Muscle layer of duodenum (tissue), 2 donors: Measurements from ENCODE around the gene PLCG2.
"Not testable (repeated sequence)": the region's sequence is repeated elsewhere in the genome, so short reads cannot be mapped to it uniquely, and the experiment has no call there.

Experiments used
- H3K27ac ChIP-seq: one replicate; pipeline ENCODE4 v1.7.0; 2013; ENCODE audit warnings: mild to moderate bottlenecking, low read length
- H3K27me3 ChIP-seq: one replicate; pipeline ENCODE4 v1.7.0; 2013; ENCODE audit warnings: low read depth, mild to moderate bottlenecking, control low read depth, low read length
- H3K36me3 ChIP-seq, 2 donors: one replicate each; pipeline ENCODE4 v1.7.0; 2013; ENCODE audit warnings: low read length in 2 of 2, control low read depth in 1 of 2, mild to moderate bottlenecking in 1 of 2; ENCODE audit not compliant: insufficient read depth in 2 of 2, control insufficient read depth in 1 of 2
- H3K4me1 ChIP-seq, 2 donors: one replicate each; pipeline ENCODE4 v1.7.0; 2013; ENCODE audit warnings: low read length in 2 of 2, mild to moderate bottlenecking in 2 of 2, control low read depth in 1 of 2, moderate library complexity in 1 of 2; ENCODE audit not compliant: insufficient read depth in 2 of 2, control insufficient read depth in 1 of 2
- H3K4me3 ChIP-seq, 2 donors: one replicate each; pipeline ENCODE4 v1.7.0; 2013; ENCODE audit warnings: low read length in 2 of 2, low read depth in 1 of 2, mild to moderate bottlenecking in 1 of 2
- H3K9me3 ChIP-seq, 2 donors: one replicate each; pipeline ENCODE4 v1.7.0; 2013; ENCODE audit warnings: low read length in 2 of 2, control low read depth in 1 of 2, mild to moderate bottlenecking in 1 of 2; ENCODE audit not compliant: control insufficient read depth in 1 of 2
- donor health status: healthy.

PLCG2 gene

DNA sequence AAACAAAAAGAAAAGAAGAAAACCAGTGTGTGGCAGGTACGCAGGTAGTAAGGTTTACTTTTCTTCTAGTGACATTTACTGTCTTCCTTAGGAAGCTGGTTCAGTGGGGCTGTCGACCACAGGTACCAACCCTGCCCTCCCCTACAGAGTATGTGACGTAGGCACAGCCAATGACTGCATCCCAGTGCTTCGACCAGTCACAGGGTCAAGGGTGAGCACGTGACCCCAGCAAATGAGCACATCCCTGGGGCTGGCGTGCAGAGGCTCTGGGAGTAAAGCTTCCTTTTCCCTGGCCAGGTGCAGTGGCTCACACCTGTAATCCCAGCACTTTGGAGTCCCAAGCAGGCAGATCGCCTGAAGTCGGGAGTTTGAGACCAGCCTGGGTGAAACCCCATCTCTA, 38.9 kb upstream of the PLCG2 start:
- H3K27me3 ChIP-seq, result no peaks in the 10 kb centered on the region
- H3K9me3 ChIP-seq, result no peaks in the 10 kb centered on the region
- no peaks in the 10 kb centered on the region for H3K36me3 ChIP-seq
- peaks cover 0 to 8% of the 10 kb centered on the region in 2 donors for H3K4me1 ChIP-seq
- no peak overlapping the region for H3K27ac ChIP-seq
- no peak overlapping the region for H3K4me3 ChIP-seq

- not testable (repeated sequence) for H3K9me3 ChIP-seq, H3K27me3 ChIP-seq, H3K36me3 ChIP-seq, H3K27ac ChIP-seq, H3K4me3 ChIP-seq
- H3K4me1 ChIP-seq, result peaks cover 0 to 11% of the 10 kb centered on the region in 2 donors
Measured at GRCh38 chr16:81741430-81741770, 37.7 kb upstream of the PLCG2 start.

DNA sequence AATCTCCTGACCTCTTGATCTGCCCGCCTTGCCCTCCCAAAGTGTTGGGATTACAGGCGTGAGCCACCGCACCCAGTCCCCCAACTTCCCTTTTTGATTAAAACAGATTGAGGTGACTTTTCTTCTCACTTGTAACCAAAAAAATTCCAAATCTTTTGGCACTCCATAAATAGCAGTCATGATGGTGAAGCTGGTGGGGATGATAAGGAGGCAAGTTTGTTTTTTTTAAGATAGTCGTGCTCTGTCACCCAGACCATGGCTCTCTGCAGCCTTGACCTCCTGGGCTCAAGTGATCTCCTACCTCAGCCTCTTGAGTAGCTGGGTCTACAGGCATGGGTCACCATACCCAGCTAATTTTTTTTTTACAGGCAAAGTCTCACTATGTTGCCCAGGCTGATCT, 34.7 kb upstream of the PLCG2 start:
- Histone ChIP-seq H3K9me3 (no peaks in the 10 kb centered on the region), H3K4me3 (no peak overlapping the region), H3K4me1 (peaks cover 0 to 3% of the 10 kb centered on the region in 2 donors), H3K27me3 (no peaks in the 10 kb centered on the region), H3K27ac (no peak overlapping the region), H3K36me3 (no peaks in the 10 kb centered on the region)

- no peaks in the 10 kb centered on the region for H3K9me3 ChIP-seq
- H3K4me3 ChIP-seq, result no peak overlapping the region
- no peak overlapping the region for H3K27ac ChIP-seq
- no peaks in the 10 kb centered on the region for H3K27me3 ChIP-seq
- peaks cover 0 to 3% of the 10 kb centered on the region in 2 donors for H3K4me1 ChIP-seq
- no peaks in the 10 kb centered on the region for H3K36me3 ChIP-seq
Measured at GRCh38 chr16:81744911-81745310, 34.2 kb upstream of the PLCG2 start.

DNA sequence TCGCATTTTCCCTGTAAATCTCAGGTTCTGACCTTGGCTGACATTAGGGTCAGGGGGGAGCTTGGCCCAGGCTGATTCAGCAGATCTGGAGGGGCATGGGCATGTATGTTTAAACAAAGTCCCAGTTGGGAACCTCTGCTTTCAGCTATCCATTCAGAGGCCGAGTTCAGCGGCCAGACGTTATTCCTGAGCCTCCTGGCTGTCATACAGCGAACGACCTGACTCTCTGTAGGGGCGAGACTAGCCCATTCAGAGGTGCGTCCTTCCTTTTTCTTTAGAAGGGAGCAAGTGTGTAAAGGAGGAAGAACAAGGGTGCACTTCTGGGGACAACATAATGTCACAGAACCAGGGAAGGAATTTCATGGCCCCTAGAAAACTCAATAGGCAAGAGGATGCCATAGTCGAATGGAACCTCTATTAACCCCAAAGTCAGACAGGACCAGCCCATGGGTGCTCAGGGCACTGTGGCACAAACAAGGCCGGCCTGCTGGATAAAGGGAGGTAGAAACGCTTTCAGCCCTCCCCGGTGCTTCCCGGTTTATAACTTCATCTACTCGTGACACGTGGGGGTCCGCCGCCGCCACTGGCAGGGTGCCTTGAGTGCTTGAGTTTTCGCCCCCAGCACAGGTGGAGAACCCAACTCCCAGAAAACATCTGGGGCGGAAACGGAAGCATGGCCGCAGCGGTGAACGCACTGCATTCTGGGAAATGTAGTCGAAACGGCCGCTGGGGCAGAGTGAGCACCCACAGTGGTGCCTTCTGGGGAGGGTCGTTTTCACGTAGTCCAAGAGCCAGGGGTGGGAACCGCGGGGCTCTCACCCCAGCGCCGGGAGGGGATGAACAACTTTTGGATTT, 33.2 kb upstream of the PLCG2 start:
- Histone ChIP-seq H3K27me3 (no peaks in the 10 kb centered on the region), H3K4me3 (peak overlapping the region; percentile 51 to 66), H3K4me1 (peaks cover 0 to 3% of the 10 kb centered on the region in 2 donors), H3K27ac (no peak overlapping the region), H3K9me3 (no peaks in the 10 kb centered on the region), H3K36me3 (no peaks in the 10 kb centered on the region)

DNA sequence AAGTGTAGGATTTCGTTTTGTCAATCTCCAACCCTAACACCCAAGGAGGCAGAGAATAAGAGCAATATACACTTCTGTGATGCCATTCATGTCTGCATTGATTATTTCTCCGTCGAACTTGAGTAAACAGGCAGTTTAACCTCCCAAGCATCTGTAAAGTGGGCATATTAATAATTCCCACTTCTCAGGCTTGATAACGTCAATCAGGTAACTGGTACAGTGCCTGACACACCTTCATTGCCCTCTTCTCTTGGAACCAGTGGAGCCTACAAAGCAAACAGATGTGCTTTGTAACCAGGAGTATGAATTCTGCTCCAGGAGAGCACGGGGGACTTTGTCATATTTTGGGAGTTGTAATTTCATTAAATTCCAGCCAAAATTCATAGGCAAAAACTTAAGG, 32.5 kb upstream of the PLCG2 start:
- H3K4me1 ChIP-seq, result peaks cover 0 to 3% of the 10 kb centered on the region in 2 donors
- no peaks in the 10 kb centered on the region for H3K27me3 ChIP-seq
- H3K9me3 ChIP-seq, result no peaks in the 10 kb centered on the region
- H3K36me3 ChIP-seq, result no peaks in the 10 kb centered on the region
- H3K27ac ChIP-seq, result no peak overlapping the region
- peak overlapping the region; percentile 51 to 66 for H3K4me3 ChIP-seq

- Histone ChIP-seq H3K4me1 (peaks cover 0 to 3% of the 10 kb centered on the region in 2 donors), H3K4me3 (no peak overlapping the region), H3K9me3 (no peaks in the 10 kb centered on the region), H3K27me3 (no peaks in the 10 kb centered on the region), H3K36me3 (no peaks in the 10 kb centered on the region), H3K27ac (no peak overlapping the region)
Measured at GRCh38 chr16:81748476-81749198, 30.5 kb upstream of the PLCG2 start.

GRCh38 chr16:81752225-81752875, 26.7 kb upstream of the PLCG2 start:
- H3K4me1 ChIP-seq, result no peaks in the 10 kb centered on the region
- H3K36me3 ChIP-seq, result no peaks in the 10 kb centered on the region
- H3K9me3 ChIP-seq, result no peaks in the 10 kb centered on the region
- no peaks in the 10 kb centered on the region for H3K27me3 ChIP-seq
- no peak overlapping the region for H3K27ac ChIP-seq
- no peak overlapping the region for H3K4me3 ChIP-seq

DNA sequence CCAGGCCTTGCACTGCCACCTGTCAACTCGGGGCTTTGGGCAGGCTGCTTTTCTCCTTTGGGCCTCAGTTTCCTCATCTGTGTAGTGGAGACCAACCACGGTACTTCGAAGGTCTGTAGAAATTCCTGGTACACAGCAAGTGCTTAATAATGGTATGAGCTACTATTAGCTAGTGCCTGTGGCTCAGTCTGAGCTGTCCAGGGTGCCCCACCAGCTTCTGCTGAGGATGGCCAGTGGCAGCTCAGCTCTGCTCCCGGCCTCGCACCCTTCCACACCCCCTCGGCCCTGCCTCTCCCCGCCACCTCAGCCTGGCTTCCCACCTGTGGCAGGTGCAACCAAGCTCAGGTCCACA, 26.2 kb upstream of the PLCG2 start:
- H3K27me3 ChIP-seq, result no peaks in the 10 kb centered on the region
- no peak overlapping the region for H3K27ac ChIP-seq
- H3K4me3 ChIP-seq, result no peak overlapping the region

DNA sequence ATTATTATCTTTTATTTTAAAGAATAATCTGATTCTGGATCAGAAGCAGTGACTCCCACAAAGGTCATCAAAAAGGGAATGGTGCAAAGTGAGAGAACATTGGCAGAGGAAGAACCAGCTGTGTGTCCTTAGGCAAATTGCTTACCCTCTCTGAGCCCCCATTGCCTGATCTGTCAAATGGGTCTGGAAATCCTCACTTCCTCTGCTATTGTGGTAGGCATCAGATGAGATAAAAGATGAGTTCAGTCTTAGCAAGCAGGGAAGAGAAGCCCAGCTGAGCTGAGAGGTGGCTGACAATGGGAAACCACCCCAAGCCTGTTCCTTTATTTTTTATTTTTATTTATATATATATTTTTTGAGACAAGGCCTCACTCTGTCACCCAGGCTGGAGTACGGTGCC, 24.2 kb upstream of the PLCG2 start:
- Histone ChIP-seq H3K9me3 (no peaks in the 10 kb centered on the region), H3K36me3 (no peaks in the 10 kb centered on the region), H3K27me3 (no peaks in the 10 kb centered on the region), H3K4me3 (no peak overlapping the region), H3K27ac (no peak overlapping the region), H3K4me1 (no peaks in the 10 kb centered on the region)

More for the DNA sequence above, 26.2 kb upstream of the PLCG2 start:
- Histone ChIP-seq H3K9me3 (no peaks in the 10 kb centered on the region), H3K4me1 (no peaks in the 10 kb centered on the region), H3K36me3 (no peaks in the 10 kb centered on the region)

GRCh38 chr16:81755915-81756614, 23.0 kb upstream of the PLCG2 start:
- no peaks in the 10 kb centered on the region for H3K9me3 ChIP-seq
- no peaks in the 10 kb centered on the region for H3K4me1 ChIP-seq
- no peaks in the 10 kb centered on the region for H3K27me3 ChIP-seq
- no peak overlapping the region for H3K27ac ChIP-seq
- H3K36me3 ChIP-seq, result no peaks in the 10 kb centered on the region
- no peak overlapping the region for H3K4me3 ChIP-seq
